HepG2 (cell line): ENCODE measurements around the gene ADGRG1. TPM values are rescaled to one million over a fixed set of nuclear protein-coding genes. Genes with fewer than 3 reads are reported as not detected.

Experiments
- BCL6 ChIP-seq: IDR thresholded peaks from 2 replicates; pipeline ENCODE4 v1.6.1; 2016; ENCODE audit warnings: missing genetic modification reagents, missing compliant biosample characterization
- EP300 ChIP-seq, 3 experiments: sonication (generic) in 1 of 3; formaldehyde crosslinking in 1 of 3; IDR thresholded peaks; 2 replicates each; pipeline versions ENCODE4 v1.5.1 to v1.6.1; 2011 to 2020; ENCODE audit warnings: low read depth in 2 of 3, low read length in 2 of 3, borderline replicate concordance in 1 of 3, improper control_type of control experiment in 1 of 3, mild to moderate bottlenecking in 1 of 3, missing genetic modification reagents in 1 of 3, moderate library complexity in 1 of 3
- FOXJ3 ChIP-seq: sonication (generic); formaldehyde crosslinking; IDR thresholded peaks from 2 replicates; pipeline ENCODE4 v1.4.0; 2020; ENCODE audit warnings: missing genetic modification reagents, mild to moderate bottlenecking, borderline replicate concordance
- FOXO1 ChIP-seq: sonication (generic); formaldehyde crosslinking; IDR thresholded peaks from 2 replicates; pipeline ENCODE4 v1.4.0; 2020; ENCODE audit warnings: missing genetic modification reagents
- HMGXB3 ChIP-seq: sonication (generic); formaldehyde crosslinking; IDR thresholded peaks from 2 replicates; pipeline ENCODE4 v1.4.0; 2020; ENCODE audit warnings: missing genetic modification reagents, borderline replicate concordance
- HNRNPL ChIP-seq: fragments of 200-400 bp; formaldehyde crosslinking; IDR thresholded peaks from 2 replicates; pipeline ENCODE4 v1.6.1; 2017; ENCODE audit warnings: mild to moderate bottlenecking, low read depth, low read length
- HOXA3 ChIP-seq: sonication (generic); formaldehyde crosslinking; IDR thresholded peaks from 2 replicates; pipeline ENCODE4 v1.5.0; 2020; ENCODE audit warnings: missing genetic modification reagents
- MAFG ChIP-seq: sonication (generic); formaldehyde crosslinking; IDR thresholded peaks from 2 replicates; pipeline ENCODE4 v1.5.1; 2020; ENCODE audit warnings: mild to moderate bottlenecking, missing genetic modification reagents
- NAIF1 ChIP-seq: sonication (generic); formaldehyde crosslinking; IDR thresholded peaks from 2 replicates; pipeline ENCODE4 v1.5.0; 2020; ENCODE audit warnings: mild to moderate bottlenecking, missing genetic modification reagents, borderline replicate concordance
- SMARCE1 ChIP-seq: fragments of 450-650 bp; IDR thresholded peaks from 2 replicates; pipeline ENCODE4 v1.6.1; 2017; ENCODE audit warnings: borderline replicate concordance
- TAF1 ChIP-seq: sonication (generic); formaldehyde crosslinking; IDR thresholded peaks from 2 replicates; pipeline ENCODE4 v1.4.0; 2020; ENCODE audit warnings: missing genetic modification reagents
- ZBTB21 ChIP-seq: sonication (generic); formaldehyde crosslinking; IDR thresholded peaks from 2 replicates; pipeline ENCODE4 v1.4.0; 2020; ENCODE audit warnings: missing genetic modification reagents
- ZMYM4 ChIP-seq: sonication (generic); formaldehyde crosslinking; IDR thresholded peaks from 2 replicates; pipeline ENCODE4 v1.8.1; 2023; ENCODE audit warnings: mild to moderate bottlenecking, missing genetic modification reagents
- ZNF263 ChIP-seq: sonication (generic); formaldehyde crosslinking; IDR thresholded peaks from 2 replicates; pipeline ENCODE4 v1.4.0; 2020; ENCODE audit warnings: missing genetic modification reagents
- ZNF7 ChIP-seq: IDR thresholded peaks from 2 replicates; pipeline ENCODE4 v1.6.1; 2016; ENCODE audit warnings: missing biosample characterization, missing genetic modification reagents
- polyA plus RNA-seq, 8 experiments: library from polyadenylated mRNA; depleted of rRNA in 3 of 8; stranded (reverse) in 7 of 8; unstranded in 1 of 8; fragments of >200 nt; fragmentation: Illumina TruSeq in 4 of 8; extraction: Trizol in 4 of 8; gene quantifications; 2 replicates each; pipeline versions ENCODE4 v1.2.1 to v1.2.3, GENCODE V29; 2011 to 2016; ENCODE audit warnings: low read depth in 4 of 8, missing spikeins in 1 of 8, mixed read lengths in 1 of 8; ENCODE audit not compliant: insufficient read depth in 1 of 8
- total RNA-seq, 5 experiments: library from RNA; depleted of rRNA; stranded (reverse); fragments of >200 nt; fragmentation: Illumina TruSeq; extraction: Trizol; gene quantifications; 2 replicates each; pipeline ENCODE4 v1.2.3, GENCODE V29; 2016; ENCODE audit warnings: low read depth in 1 of 5
- TF ChIP-seq, protein P1 (sequence below): sonication (generic); formaldehyde crosslinking; conservative IDR thresholded peaks from 2 replicates; pipeline ENCODE4 v1.4.0; 2020; ENCODE audit warnings: missing genetic modification reagents
- TF ChIP-seq, protein P2 (sequence below): sonication (generic); formaldehyde crosslinking; IDR thresholded peaks from 2 replicates; pipeline ENCODE4 v1.4.0; 2020; ENCODE audit warnings: missing genetic modification reagents

Gene ADGRG1
- total and polyA plus RNA-seq, 2 of the 13 experiments (the other 11 are each of a cell fraction or from before 2014, with no cell fraction given): 2.7 to 5.9 TPM

DNA sequence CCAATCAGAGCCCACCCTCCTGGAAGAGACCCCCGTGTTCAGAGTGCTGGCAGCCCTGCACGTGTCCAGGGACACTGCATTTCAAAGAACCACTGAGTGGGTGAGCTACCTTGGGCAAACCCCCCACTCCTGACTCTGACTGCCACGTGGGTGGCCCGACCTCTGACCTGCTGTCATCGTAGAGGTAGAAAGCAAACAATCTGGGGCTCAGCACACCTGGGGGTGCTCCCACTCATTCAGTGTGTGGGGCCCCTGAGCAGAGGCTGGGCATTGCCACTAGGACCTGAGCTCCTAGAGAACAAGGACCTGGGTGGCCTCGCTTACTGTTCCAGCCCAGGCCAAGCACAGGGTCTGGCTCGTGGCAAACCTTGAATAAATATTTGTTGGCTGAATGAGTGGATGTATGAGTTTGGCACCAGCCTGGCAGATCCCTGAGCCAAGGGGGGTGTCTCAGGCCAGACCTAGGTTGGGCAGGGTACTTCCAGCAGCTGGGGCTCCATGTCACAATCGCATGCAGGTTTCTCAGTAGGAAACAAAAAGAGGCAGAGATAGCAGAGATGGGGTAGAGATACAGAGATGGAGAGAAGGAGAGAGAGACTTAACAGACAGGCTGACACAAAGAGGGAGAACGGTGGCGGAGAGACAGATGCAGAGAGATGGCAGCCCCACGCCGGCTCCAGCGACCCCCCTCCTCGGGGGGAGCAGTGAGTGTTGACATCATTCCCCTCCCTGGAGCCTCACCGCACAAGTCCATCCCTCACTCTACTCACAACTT is 60.7 kb downstream of the ADGRG1 start (continued):
- TF ChIP-seq HNRNPL: peak; percentile 74
- TF ChIP-seq ZNF263: peak; percentile 82
- TF ChIP-seq SMARCE1: no peak
- no peak for TF ChIP-seq BCL6
- no peak for TF ChIP-seq ZMYM4
- TF ChIP-seq EP300 (IDR thresholded peaks at IDR 0.05; ENCODE audit: low read depth in 2 of 2, low read length in 2 of 2): no peak
- TF ChIP-seq EP300 (CRISPR knock-in tag; IDR thresholded peaks at IDR 0.05; ENCODE audit: borderline replicate concordance): no peak
- no peak for TF ChIP-seq FOXJ3 (CRISPR knock-in tag)
- TF ChIP-seq ZNF7 (CRISPR knock-in tag): no peak
- TF ChIP-seq NAIF1: no peak
- no peak for TF ChIP-seq ZBTB21 (CRISPR knock-in tag)
- TF ChIP-seq FOXO1 (CRISPR knock-in tag): no peak
- TF ChIP-seq, protein P1, sequence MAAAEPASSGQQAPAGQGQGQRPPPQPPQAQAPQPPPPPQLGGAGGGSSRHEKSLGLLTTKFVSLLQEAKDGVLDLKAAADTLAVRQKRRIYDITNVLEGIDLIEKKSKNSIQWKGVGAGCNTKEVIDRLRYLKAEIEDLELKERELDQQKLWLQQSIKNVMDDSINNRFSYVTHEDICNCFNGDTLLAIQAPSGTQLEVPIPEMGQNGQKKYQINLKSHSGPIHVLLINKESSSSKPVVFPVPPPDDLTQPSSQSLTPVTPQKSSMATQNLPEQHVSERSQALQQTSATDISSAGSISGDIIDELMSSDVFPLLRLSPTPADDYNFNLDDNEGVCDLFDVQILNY (CRISPR knock-in tag): no peak
- no peak for TF ChIP-seq TAF1 (CRISPR knock-in tag)
- TF ChIP-seq HOXA3 (CRISPR knock-in tag): no peak; the same call in 1 of the 2 replicates
- TF ChIP-seq, protein P2, sequence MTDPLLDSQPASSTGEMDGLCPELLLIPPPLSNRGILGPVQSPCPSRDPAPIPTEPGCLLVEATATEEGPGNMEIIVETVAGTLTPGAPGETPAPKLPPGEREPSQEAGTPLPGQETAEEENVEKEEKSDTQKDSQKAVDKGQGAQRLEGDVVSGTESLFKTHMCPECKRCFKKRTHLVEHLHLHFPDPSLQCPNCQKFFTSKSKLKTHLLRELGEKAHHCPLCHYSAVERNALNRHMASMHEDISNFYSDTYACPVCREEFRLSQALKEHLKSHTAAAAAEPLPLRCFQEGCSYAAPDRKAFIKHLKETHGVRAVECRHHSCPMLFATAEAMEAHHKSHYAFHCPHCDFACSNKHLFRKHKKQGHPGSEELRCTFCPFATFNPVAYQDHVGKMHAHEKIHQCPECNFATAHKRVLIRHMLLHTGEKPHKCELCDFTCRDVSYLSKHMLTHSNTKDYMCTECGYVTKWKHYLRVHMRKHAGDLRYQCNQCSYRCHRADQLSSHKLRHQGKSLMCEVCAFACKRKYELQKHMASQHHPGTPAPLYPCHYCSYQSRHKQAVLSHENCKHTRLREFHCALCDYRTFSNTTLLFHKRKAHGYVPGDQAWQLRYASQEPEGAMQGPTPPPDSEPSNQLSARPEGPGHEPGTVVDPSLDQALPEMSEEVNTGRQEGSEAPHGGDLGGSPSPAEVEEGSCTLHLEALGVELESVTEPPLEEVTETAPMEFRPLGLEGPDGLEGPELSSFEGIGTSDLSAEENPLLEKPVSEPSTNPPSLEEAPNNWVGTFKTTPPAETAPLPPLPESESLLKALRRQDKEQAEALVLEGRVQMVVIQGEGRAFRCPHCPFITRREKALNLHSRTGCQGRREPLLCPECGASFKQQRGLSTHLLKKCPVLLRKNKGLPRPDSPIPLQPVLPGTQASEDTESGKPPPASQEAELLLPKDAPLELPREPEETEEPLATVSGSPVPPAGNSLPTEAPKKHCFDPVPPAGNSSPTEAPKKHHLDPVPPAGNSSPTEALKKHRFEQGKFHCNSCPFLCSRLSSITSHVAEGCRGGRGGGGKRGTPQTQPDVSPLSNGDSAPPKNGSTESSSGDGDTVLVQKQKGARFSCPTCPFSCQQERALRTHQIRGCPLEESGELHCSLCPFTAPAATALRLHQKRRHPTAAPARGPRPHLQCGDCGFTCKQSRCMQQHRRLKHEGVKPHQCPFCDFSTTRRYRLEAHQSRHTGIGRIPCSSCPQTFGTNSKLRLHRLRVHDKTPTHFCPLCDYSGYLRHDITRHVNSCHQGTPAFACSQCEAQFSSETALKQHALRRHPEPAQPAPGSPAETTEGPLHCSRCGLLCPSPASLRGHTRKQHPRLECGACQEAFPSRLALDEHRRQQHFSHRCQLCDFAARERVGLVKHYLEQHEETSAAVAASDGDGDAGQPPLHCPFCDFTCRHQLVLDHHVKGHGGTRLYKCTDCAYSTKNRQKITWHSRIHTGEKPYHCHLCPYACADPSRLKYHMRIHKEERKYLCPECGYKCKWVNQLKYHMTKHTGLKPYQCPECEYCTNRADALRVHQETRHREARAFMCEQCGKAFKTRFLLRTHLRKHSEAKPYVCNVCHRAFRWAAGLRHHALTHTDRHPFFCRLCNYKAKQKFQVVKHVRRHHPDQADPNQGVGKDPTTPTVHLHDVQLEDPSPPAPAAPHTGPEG: no peak
- TF ChIP-seq HMGXB3 (CRISPR knock-in tag): no peak
- TF ChIP-seq MAFG (CRISPR knock-in tag): no peak
